HepG2 (cell line): ENCODE measurements around the gene CLDN4. TPM values are rescaled to one million over a fixed set of nuclear protein-coding genes. Genes with fewer than 3 reads are reported as not detected.

Experiments used
- ATAC-seq: fragments of 200-7000 bp; cut with Tn5 transposase; 3 replicates; pipeline ENCODE4 v1.9.1; 2020; ENCODE audit warnings: mild to moderate bottlenecking, moderate library complexity
- BruUV-seq: library from RNA; stranded (reverse); fragments of 400-500 nt; replicated peaks from 2 replicates; lab custom pipeline; 2021; lab: Mats Ljungman, UMichigan
- CTCF ChIA-PET: fragments of 300-600 bp; formaldehyde crosslinking; extraction: SDS; loops from one replicate; lab custom pipeline; 2021; ENCODE audit warnings: low total read pairs, inconsistent platforms, low intra/inter-chr PET ratio; lab: Yijun Ruan, JAX
- POLR2A ChIA-PET: fragments of 350-600 bp; sonication (Branson Sonifier 250); formaldehyde crosslinking; loops from one replicate; lab custom pipeline; 2020; ENCODE audit warnings: antibody characterized with exemption, inconsistent platforms; lab: Yijun Ruan, JAX
- DNase-seq: peaks from one replicate; pipeline ENCODE4 v3.0.0-alpha.2; 2015; ENCODE audit warnings: low spot score
- FAIRE-seq: peaks from 3 replicates; lab custom pipeline; 2011; peaks lifted over from hg19 to GRCh38; lab: Jason Lieb, UNC
- H2AFZ ChIP-seq: one replicate; pipeline ENCODE4 v1.6.1; 2011; ENCODE audit warnings: low read length, inconsistent platforms
- H3K27ac ChIP-seq: fragments of 300-600 bp; 3 replicates; pipeline ENCODE4 v1.8.0; 2011; ENCODE audit warnings: mixed run types, mild to moderate bottlenecking, mixed read lengths, low read length, inconsistent platforms; ENCODE audit not compliant: insufficient read depth; ENCODE audit errors: extremely low read length
- H3K27me3 ChIP-seq, 2 experiments: fragments of 200-600 bp in 1 of 2; 2 replicates in 1 of 2; 3 replicates in 1 of 2; pipeline versions ENCODE4 v1.6.0 to v1.8.0; 2011; ENCODE audit warnings: low read length in 2 of 2, mild to moderate bottlenecking in 2 of 2, moderate library complexity in 2 of 2, inconsistent platforms in 1 of 2; ENCODE audit not compliant: insufficient read depth in 2 of 2, control insufficient read depth in 1 of 2
- H3K36me3 ChIP-seq, 2 experiments: fragments of 200-600 bp in 1 of 2; replicated peaks in 1 of 2; 2 replicates in 1 of 2; 3 replicates in 1 of 2; pipeline versions ENCODE4 v1.5.1 to v1.8.0; 2011; ENCODE audit warnings: low read length in 2 of 2, inconsistent platforms in 1 of 2; ENCODE audit not compliant: insufficient read depth in 2 of 2, control insufficient read depth in 1 of 2
- H3K4me1 ChIP-seq: 2 replicates; pipeline ENCODE4 v1.5.1; 2012; ENCODE audit warnings: low read length, inconsistent platforms; ENCODE audit not compliant: insufficient read depth
- H3K4me2 ChIP-seq: 2 replicates; pipeline ENCODE4 v1.6.0; 2011; ENCODE audit warnings: low read depth, low read length, inconsistent platforms
- H3K4me3 ChIP-seq, 3 experiments: fragments of 200-600 bp in 1 of 3; sonication (generic), shearing (Covaris generic) in 1 of 3; replicated peaks in 1 of 3; 2 replicates each; pipeline ENCODE4 v1.5.1; 2011 to 2016; ENCODE audit warnings: low read length in 3 of 3, inconsistent platforms in 2 of 3, low read depth in 2 of 3, mild to moderate bottlenecking in 2 of 3, control low read depth in 1 of 3, mixed read lengths in 1 of 3; ENCODE audit not compliant: insufficient read depth in 1 of 3
- H3K79me2 ChIP-seq: one replicate; pipeline ENCODE4 v1.6.1; 2011; ENCODE audit warnings: low read length, inconsistent platforms; ENCODE audit not compliant: insufficient read depth
- H3K9ac ChIP-seq: 2 replicates; pipeline ENCODE4 v1.6.0; 2011; ENCODE audit warnings: mild to moderate bottlenecking, low read depth, low read length, inconsistent platforms; ENCODE audit not compliant: insufficient read depth
- H3K9me3 ChIP-seq: 2 replicates; pipeline ENCODE4 v1.5.1; 2012; ENCODE audit warnings: mild to moderate bottlenecking, low read length
- H4K20me1 ChIP-seq: 2 replicates; pipeline ENCODE4 v1.6.0; 2011; ENCODE audit warnings: inconsistent platforms, mild to moderate bottlenecking, low read length, moderate library complexity; ENCODE audit not compliant: insufficient read depth
- E2F5 ChIP-seq: sonication (generic); formaldehyde crosslinking; conservative IDR thresholded peaks from 2 replicates; pipeline ENCODE4 v1.4.0; 2020; ENCODE audit warnings: missing genetic modification reagents
- ESRRA ChIP-seq: sonication (generic); formaldehyde crosslinking; IDR thresholded peaks from 2 replicates; pipeline ENCODE4 v1.5.1; 2020; ENCODE audit warnings: mild to moderate bottlenecking, low read depth, missing genetic modification reagents
- GATAD1 ChIP-seq: IDR thresholded peaks from 2 replicates; pipeline ENCODE4 v1.6.1; 2016; ENCODE audit warnings: missing genetic modification reagents, missing compliant biosample characterization
- HOXA9 ChIP-seq: sonication (generic); formaldehyde crosslinking; IDR thresholded peaks from 2 replicates; pipeline ENCODE4 v1.8.1; 2022; ENCODE audit warnings: missing genetic modification reagents, mild to moderate bottlenecking, moderate library complexity, borderline replicate concordance
- MTA1 ChIP-seq: sonication (generic); formaldehyde crosslinking; IDR thresholded peaks from 2 replicates; pipeline ENCODE4 v1.4.0; 2020; ENCODE audit warnings: missing genetic modification reagents, mild to moderate bottlenecking, borderline replicate concordance
- NR2C2 ChIP-seq: sonication (generic); formaldehyde crosslinking; IDR thresholded peaks from 2 replicates; pipeline ENCODE4 v1.4.0; 2020; ENCODE audit warnings: missing genetic modification reagents, mild to moderate bottlenecking, moderate library complexity, borderline replicate concordance
- SMARCC2 ChIP-seq: fragments of 450-650 bp; IDR thresholded peaks from 2 replicates; pipeline ENCODE4 v1.6.1; 2017; ENCODE audit warnings: antibody characterized with exemption, mild to moderate bottlenecking
- SNAI1 ChIP-seq: sonication (generic); formaldehyde crosslinking; IDR thresholded peaks from 2 replicates; pipeline ENCODE4 v1.5.0; 2020; ENCODE audit warnings: mild to moderate bottlenecking, missing genetic modification reagents, borderline replicate concordance
- TARDBP ChIP-seq: sonication (generic); formaldehyde crosslinking; IDR thresholded peaks from 2 replicates; pipeline ENCODE4 v1.8.0; 2022; ENCODE audit warnings: mild to moderate bottlenecking, missing genetic modification reagents
- YEATS4 ChIP-seq: sonication (generic); formaldehyde crosslinking; IDR thresholded peaks from 2 replicates; pipeline ENCODE4 v1.4.0; 2020; ENCODE audit warnings: missing genetic modification reagents, borderline replicate concordance
- ZBTB10 ChIP-seq: sonication (generic); formaldehyde crosslinking; IDR thresholded peaks from 2 replicates; pipeline ENCODE4 v1.4.0; 2020; ENCODE audit warnings: missing genetic modification reagents, borderline replicate concordance
- ZMAT5 ChIP-seq: sonication (generic); formaldehyde crosslinking; IDR thresholded peaks from 2 replicates; pipeline ENCODE4 v1.5.0; 2020; ENCODE audit warnings: mild to moderate bottlenecking, low read depth, missing genetic modification reagents, borderline replicate concordance
- ZNF160 ChIP-seq: sonication (generic); formaldehyde crosslinking; IDR thresholded peaks from 2 replicates; pipeline ENCODE4 v1.8.0; 2022; ENCODE audit warnings: mild to moderate bottlenecking, inconsistent platforms, missing genetic modification reagents
- ZNF557 ChIP-seq: sonication (generic); formaldehyde crosslinking; IDR thresholded peaks from 2 replicates; pipeline ENCODE4 v1.4.0; 2020; ENCODE audit warnings: missing genetic modification reagents
- ZNF563 ChIP-seq: sonication (generic); formaldehyde crosslinking; IDR thresholded peaks from 2 replicates; pipeline ENCODE4 v1.8.0; 2022; ENCODE audit warnings: mild to moderate bottlenecking, moderate library complexity, missing genetic modification reagents
- ZNF800 ChIP-seq: sonication (generic); formaldehyde crosslinking; IDR thresholded peaks from 2 replicates; pipeline ENCODE4 v1.4.0; 2020; ENCODE audit warnings: missing genetic modification reagents
- WGBS: methylation state at CpG from one replicate; pipeline ENCODE4 v1.1.6; 2017; ENCODE audit warnings: low lambda C conversion rate; 5-methylcytosine and 5-hydroxymethylcytosine counted together
- in situ Hi-C: cut with HindIII; loops from 2 replicates; pipeline ENCODE4 v1.10.0; 2017; ENCODE audit warnings: low pct_unique_long_range_greater_than_20kb; ENCODE audit not compliant: extremely low pct_ligation_motif_present
- intact Hi-C: fragments of 100-400 bp; cut with micrococcal nuclease; formaldehyde crosslinking; loops from one replicate; pipeline ENCODE4 v1.10.0; 2022; ENCODE audit not compliant: unreplicated experiment
- polyA plus RNA-seq, 8 experiments: library from polyadenylated mRNA; depleted of rRNA in 3 of 8; stranded (reverse) in 7 of 8; unstranded in 1 of 8; fragments of >200 nt; fragmentation: Illumina TruSeq in 4 of 8; extraction: Trizol in 4 of 8; gene quantifications; 2 replicates each; pipeline versions ENCODE4 v1.2.1 to v1.2.3, GENCODE V29; 2011 to 2016; ENCODE audit warnings: low read depth in 4 of 8, missing spikeins in 1 of 8, mixed read lengths in 1 of 8; ENCODE audit not compliant: insufficient read depth in 1 of 8
- total RNA-seq, 5 experiments: library from RNA; depleted of rRNA; stranded (reverse); fragments of >200 nt; fragmentation: Illumina TruSeq; extraction: Trizol; gene quantifications; 2 replicates each; pipeline ENCODE4 v1.2.3, GENCODE V29; 2016; ENCODE audit warnings: low read depth in 1 of 5
- TF ChIP-seq, protein P1 (sequence below): sonication (generic); formaldehyde crosslinking; IDR thresholded peaks from 2 replicates; pipeline ENCODE4 v1.8.0; 2022; ENCODE audit warnings: mild to moderate bottlenecking, missing genetic modification reagents, moderate library complexity

Gene CLDN4
- total and polyA plus RNA-seq, 2 of the 13 experiments (the other 11 are each of a cell fraction or from before 2014, with no cell fraction given): 28.2 to 35.7 TPM

- in situ Hi-C loops: loop anchor here (5.0 kb wide), 1 partner anchor 44 kb away; no protein-coding TSS in a partner anchor
- no peaks in the 10 kb centered on the region; a peak in 2 of 5 replicates for H3K27me3 ChIP-seq
- H3K4me2 ChIP-seq: no peak overlapping the region
- no peak overlapping the region for H3K4me3 ChIP-seq
- H3K9ac ChIP-seq: no peak overlapping the region
- no peaks in the 10 kb centered on the region for H3K79me2 ChIP-seq
- H2AFZ ChIP-seq: no peak overlapping the region
- ChIA-PET POLR2A (no interaction called here), CTCF (interaction anchor here (3.5 kb wide), 1 partner anchor 42 kb away, joined by 62 read pairs; no protein-coding TSS in a partner anchor)
- H4K20me1 ChIP-seq: no peaks in the 10 kb centered on the region
- WGBS: 2% methylated on average over 3 of the region's 3 CpGs
- DNase-seq (no peak), FAIRE-seq (no peak), ATAC-seq (no peak)
- no TSS peak for BruUV-seq
- intact Hi-C loops: no loop called here
- H3K36me3 ChIP-seq: no peaks in the 10 kb centered on the region
- no peaks in the 10 kb centered on the region for H3K9me3 ChIP-seq
- H3K4me1 ChIP-seq: no peaks in the 10 kb centered on the region
- H3K27ac ChIP-seq: no peak overlapping the region
- TF ChIP-seq YEATS4 (CRISPR knock-in tag) (no peak), ZNF563 (no peak), GATAD1 (CRISPR knock-in tag) (no peak), MTA1 (CRISPR knock-in tag) (no peak), ZNF800 (CRISPR knock-in tag) (no peak), ZNF557 (CRISPR knock-in tag) (no peak), SNAI1 (CRISPR knock-in tag) (no peak), ZMAT5 (no peak), E2F5 (CRISPR knock-in tag) (no peak), TARDBP (CRISPR knock-in tag) (no peak), NR2C2 (no peak), HOXA9 (no peak), ZNF160 (CRISPR knock-in tag) (no peak), SMARCC2 (no peak), ZBTB10 (CRISPR knock-in tag) (no peak), ESRRA (CRISPR knock-in tag) (no peak)
- TF ChIP-seq, protein P1, sequence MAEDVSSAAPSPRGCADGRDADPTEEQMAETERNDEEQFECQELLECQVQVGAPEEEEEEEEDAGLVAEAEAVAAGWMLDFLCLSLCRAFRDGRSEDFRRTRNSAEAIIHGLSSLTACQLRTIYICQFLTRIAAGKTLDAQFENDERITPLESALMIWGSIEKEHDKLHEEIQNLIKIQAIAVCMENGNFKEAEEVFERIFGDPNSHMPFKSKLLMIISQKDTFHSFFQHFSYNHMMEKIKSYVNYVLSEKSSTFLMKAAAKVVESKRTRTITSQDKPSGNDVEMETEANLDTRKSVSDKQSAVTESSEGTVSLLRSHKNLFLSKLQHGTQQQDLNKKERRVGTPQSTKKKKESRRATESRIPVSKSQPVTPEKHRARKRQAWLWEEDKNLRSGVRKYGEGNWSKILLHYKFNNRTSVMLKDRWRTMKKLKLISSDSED (CRISPR knock-in tag): no peak
These were observed 17.8 kb upstream of the CLDN4 start for GRCh38 chr7:73812996-73813395.
